HG03460 (cell line): Measurements from ENCODE around the gene MAPKAPK2.
A peak's percentile ranks its signal among the peaks of the same experiment; 100 is the strongest.
"Not testable (repeated sequence)": the region's sequence is repeated elsewhere in the genome, so short reads cannot be mapped to it uniquely, and the experiment has no call there.

Source experiments
- ATAC-seq: cut with Tn5 transposase; IDR thresholded peaks from one replicate; pipeline ENCODE4 v1.9.1; 2021; ENCODE audit not compliant: unreplicated experiment

The MAPKAPK2 gene

GRCh38 chr1:206770531-206771337 is 86.0 kb downstream of the MAPKAPK2 start, which contains the start of gene IL19:
Gene IL19, plus strand, starts transcription at chr1:206770773. Its CDS starts 65,890 bp downstream, at chr1:206836663.
- ATAC-seq: no peak

DNA sequence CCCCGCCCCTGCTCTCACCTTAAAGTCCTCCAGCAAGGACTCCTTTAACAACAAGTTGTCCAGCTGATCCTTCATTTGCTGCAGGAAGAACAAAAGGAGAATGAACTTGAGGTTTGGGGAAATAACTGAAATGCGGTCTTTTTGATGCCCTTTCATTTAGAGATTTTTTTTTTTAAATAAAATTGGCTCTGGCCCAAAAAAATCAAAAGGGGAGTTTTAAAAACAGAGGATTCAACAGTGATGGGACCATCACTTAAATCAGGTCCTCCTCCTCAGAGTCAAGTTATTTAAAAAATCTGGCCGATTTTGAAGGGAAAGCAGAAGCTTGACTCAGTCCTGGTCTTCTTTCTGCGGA is 86.6 kb downstream of the MAPKAPK2 start:
- ATAC-seq: no peak

GRCh38 chr1:206772243-206772937 is 87.7 kb downstream of the MAPKAPK2 start, which contains the start of gene IL10:
Gene IL10, minus strand, starts transcription at chr1:206772494. Its CDS starts 59 bp downstream, at chr1:206772435.
- no peak for ATAC-seq

DNA sequence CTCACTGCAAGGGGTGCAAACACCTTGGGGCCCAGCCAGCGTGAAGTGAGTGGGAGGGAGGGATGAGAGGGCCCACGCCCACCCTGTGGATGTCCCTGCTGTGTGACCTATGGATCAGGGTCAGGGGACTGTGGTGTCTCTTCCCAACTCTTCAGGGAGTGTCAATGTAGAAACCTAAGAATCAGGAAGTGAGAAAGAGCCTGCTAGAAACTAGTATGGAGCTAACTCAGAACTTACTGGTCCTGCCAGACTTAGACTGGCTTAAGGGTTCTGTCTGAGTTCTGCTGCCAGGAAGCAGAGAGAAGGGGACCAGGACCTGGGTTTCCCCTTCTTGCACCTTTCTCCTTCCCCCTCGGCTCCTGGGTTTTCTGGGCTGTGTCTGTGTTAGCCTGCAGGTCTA is 89.4 kb downstream of the MAPKAPK2 start:
- no peak for ATAC-seq

DNA sequence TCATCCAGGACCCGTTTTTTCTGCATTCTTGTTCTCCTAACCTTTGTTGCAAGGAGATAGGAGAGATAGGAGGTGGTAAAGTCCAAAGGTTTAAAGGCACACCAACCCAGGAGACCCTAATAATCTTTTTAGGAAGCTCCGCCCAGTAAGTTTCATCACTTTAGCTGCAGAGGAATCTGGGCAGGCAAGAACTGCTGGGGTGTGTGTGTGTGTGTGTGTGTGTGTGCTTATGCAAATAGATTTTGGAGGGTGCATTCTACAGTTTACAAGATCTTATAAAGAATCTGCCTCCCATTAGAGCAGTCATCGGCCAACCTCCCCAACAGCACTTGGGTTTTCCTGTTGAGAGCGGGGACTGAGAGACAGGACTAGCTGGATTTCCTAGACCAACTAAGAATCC is 91.5 kb downstream of the MAPKAPK2 start:
- ATAC-seq: no peak

- ATAC-seq: no peak
Observed at GRCh38 chr1:206778031-206778430, 93.3 kb downstream of the MAPKAPK2 start.

- not testable (repeated sequence) for ATAC-seq
Observed at GRCh38 chr1:206778911-206779310, 94.2 kb downstream of the MAPKAPK2 start.

GRCh38 chr1:206779638-206780037 is 94.9 kb downstream of the MAPKAPK2 start:
- ATAC-seq: no peak

GRCh38 chr1:206782448-206782847 is 97.7 kb downstream of the MAPKAPK2 start:
- peak; percentile 78 for ATAC-seq

- ATAC-seq: no peak
Observed at GRCh38 chr1:206783506-206783905, 98.8 kb downstream of the MAPKAPK2 start.
